ENCODE measurements around the gene ESYT2.
A peak's percentile ranks its signal among the peaks of the same experiment; 100 is the strongest.
"Not testable (repeated sequence)": the region's sequence is repeated elsewhere in the genome, so short reads cannot be mapped to it uniquely, and the experiment has no call there.

ESYT2 gene, protein sequence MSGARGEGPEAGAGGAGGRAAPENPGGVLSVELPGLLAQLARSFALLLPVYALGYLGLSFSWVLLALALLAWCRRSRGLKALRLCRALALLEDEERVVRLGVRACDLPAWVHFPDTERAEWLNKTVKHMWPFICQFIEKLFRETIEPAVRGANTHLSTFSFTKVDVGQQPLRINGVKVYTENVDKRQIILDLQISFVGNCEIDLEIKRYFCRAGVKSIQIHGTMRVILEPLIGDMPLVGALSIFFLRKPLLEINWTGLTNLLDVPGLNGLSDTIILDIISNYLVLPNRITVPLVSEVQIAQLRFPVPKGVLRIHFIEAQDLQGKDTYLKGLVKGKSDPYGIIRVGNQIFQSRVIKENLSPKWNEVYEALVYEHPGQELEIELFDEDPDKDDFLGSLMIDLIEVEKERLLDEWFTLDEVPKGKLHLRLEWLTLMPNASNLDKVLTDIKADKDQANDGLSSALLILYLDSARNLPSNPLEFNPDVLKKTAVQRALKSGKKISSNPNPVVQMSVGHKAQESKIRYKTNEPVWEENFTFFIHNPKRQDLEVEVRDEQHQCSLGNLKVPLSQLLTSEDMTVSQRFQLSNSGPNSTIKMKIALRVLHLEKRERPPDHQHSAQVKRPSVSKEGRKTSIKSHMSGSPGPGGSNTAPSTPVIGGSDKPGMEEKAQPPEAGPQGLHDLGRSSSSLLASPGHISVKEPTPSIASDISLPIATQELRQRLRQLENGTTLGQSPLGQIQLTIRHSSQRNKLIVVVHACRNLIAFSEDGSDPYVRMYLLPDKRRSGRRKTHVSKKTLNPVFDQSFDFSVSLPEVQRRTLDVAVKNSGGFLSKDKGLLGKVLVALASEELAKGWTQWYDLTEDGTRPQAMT

DNA sequence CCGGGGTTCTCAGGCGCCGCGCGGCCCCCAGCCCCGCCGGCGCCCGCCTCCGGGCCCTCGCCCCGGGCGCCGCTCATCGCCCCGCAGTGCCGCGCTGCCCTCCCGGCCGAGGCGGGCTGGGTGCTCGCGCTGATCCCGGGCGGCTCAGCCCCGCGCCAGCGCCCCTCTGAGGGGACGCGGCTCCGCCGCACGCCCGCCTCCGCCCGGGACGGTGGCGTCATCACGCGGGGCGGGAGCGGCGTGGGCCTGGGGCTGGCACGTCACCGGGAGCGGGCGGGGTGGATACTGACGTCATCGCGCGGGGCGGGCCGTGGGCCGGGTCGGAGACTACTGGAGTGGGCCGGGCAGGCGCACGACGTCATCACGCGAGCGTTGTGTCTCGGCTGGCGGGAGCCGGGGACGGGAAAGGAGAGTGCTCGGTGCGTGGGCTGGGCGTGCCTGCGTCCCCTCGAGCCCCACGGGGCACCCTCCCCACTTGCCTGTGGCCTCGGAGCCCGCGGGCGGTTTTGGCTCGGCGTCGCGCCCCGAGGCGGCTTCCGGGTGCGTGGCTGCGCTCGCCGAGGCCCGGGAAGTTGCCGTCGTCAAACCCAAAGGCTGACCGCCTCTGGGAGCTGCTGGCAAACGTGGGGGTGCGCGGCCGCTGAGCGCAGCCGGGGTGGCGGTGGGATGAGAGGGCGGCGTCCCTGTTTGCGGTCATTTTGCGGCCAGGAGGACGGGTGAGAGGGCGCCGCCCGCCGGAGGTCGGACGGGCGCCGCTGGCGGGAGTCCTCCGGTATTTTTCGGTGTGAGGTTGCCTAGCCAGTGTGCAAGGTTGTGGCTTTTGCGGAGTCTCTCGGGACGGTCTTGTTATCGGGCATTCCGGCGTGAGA is at the start of gene ESYT2:
ESYT2 (minus strand) TSS at position 168 of the 869 bp plus-strand sequence; CDS start at position 77, 91 bp downstream.
- peak; percentile 99 for DNase-seq

DNA sequence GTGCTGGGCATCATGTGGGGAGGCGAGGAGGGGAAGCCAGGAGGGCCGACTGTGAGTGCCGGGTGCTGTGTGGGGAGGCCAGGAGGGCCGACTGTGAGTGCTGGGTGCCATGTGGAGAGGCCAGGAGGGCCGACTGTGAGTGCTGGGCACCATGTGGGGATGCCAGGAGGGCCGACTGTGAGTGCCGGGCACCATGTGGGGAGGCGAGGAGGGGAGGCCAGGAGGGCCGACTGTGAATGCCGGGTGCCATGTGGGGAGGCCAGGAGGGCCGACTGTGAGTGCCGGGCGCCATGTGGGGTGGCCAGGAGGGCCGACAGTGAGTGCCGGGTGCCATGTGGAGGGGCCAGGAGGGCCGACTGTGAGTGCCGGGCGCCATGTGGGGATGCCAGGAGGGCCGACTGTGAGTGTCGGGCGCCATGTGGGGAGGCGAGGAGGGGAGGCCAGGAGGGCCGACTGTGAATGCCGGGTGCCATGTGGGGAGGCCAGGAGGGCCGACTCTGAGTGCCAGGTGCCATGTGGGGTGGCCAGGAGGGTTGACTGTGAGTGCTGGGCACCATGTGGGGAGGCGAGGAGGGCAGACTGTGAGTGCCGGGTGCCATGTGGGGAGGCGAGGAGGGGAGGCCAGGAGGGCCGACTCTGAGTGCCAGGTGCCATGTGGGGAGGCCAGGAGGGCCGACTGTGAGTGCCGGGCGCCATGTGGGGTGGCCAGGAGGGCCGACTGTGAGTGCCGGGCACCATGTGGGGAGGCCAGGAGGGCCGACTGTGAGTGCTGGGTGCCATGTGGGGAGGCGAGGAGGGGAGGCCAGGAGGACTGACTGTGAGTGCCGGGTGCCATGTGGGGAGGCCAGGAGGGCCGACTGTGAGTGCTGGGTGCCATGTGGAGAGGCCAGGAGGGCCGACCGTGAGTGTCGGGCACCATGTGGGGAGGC is 49.1 kb upstream of the ESYT2 start:
- not testable (repeated sequence) for DNase-seq

DNA sequence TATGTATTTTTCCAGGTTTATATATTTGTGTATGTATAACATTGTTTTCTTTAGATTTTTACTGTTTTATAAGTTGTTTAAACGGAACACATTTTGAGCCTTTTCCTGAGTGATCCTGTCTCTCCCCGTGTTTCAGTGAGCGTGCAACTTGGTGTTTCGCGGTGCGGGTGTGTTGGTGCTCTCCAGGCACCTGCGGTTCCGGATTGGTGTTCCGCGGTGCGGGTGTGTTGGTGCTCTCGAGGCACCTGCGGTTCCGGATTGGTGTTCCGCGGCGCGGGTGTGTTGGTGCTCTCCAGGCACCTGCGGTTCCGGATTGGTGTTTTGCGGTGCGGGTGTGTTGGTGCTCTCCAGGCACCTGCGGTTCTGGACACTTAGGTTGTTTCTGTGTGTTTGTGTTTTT is 47.7 kb upstream of the ESYT2 start:
- DNase-seq, result no peak

DNA sequence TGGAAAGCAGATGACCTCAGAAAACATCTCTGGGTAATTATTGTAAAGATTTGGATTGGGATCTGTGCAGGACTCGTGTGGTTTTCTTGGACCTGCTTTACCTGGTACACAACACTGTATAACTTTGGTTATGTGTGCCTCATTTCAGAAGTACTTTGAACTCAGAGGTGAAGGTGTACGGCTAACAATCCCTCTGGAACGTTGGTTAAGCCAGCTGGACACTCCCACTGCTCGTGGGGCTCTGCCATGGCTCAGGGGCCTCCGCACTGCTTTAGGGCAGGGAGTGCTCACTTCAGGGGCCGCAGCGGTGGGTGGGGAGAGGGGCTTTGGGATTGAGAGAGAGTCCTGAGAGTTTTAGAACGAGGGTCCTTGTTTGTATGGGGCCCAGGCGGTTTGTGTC is 40.6 kb upstream of the ESYT2 start:
- DNase-seq, result no peak

DNA sequence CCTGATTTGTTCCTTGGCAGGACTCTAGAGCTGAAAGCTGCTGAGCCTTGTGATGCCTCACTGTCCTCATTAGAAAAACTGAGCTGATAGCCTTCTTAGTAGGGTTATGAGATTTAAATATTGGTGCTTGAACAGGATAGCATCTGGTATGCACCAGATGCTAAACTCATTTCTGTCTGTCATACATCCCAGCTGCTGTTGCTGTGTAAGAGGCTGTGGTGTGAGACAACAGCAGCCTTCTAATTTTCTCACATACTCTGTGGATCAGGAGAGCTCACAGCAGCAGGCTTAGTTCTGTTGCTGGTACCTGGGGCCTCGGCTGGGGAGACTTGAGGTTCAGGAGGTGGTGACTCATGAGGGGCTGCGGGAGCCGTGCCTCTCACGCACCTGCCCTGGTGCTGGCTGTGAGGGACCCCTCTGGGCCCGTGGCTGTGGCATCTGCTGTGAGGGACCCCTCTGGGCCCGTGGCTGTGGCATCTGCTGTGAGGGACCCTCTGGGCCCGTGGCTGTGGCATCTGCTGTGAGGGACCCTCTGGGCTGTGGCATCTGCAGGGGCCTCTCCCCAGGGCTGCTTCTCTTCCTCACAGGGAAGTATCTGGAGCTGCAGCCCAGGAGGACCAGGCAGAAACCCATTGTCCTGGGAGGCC is 39.6 kb upstream of the ESYT2 start:
- DNase-seq, result no peak

DNA sequence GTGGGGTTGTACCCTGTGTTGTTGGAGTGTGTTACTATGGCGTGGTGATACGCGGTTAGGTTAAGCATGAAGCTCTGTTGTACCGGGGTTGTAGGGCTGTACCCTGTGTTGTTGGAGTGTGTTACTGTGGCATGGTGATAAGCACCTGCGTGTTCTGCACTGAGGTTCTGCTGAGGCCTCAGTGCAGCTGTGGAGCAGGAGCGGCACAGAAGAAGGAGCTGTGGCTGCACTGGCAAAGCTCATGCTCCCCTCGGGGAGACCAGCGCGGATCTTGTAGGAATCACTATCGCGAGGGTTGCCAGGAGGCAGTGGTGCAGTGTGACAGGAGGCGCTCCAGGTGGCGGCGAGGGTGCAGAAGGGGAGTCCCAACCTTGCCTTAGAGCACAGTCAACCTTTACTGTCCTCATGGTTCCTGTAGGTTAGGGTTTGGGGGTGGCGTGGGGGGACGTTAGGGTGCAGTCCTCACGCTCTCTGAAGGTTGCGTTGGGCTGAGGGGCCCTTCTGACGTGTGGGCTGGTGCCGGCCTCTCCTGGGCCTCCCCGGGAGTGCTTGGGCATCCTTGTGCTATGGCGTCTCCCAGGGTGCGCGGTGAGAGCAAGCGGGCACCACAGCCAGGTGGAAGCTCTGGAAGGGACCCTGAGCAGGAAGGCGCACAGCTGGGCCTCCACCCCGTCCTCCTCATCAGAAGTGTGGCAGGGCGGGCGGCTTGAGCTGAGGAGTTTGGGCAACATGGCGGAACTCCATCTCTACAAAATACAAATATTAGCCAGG is 38.1 kb upstream of the ESYT2 start:
- DNase-seq, result no peak

DNA sequence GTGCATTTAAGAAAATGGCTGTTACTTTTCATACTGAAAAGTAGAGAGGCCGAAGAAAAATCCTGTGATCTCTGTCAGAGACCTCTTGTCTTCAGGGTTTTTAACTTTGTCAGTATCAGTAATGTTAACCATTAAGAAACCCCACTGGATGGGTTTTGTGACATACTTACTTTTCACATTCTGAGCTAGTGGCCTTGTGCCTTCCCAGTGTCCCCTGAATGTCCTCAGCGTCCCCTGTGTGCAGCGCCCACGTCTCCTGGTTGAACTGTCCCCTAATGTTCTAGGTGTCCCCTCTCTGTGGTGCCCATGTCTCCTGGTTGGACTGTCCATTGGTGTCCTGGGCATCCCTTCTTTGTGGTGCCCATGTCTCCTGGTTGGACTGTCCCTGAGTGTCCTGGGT is 36.7 kb upstream of the ESYT2 start:
- no peak for DNase-seq

DNA sequence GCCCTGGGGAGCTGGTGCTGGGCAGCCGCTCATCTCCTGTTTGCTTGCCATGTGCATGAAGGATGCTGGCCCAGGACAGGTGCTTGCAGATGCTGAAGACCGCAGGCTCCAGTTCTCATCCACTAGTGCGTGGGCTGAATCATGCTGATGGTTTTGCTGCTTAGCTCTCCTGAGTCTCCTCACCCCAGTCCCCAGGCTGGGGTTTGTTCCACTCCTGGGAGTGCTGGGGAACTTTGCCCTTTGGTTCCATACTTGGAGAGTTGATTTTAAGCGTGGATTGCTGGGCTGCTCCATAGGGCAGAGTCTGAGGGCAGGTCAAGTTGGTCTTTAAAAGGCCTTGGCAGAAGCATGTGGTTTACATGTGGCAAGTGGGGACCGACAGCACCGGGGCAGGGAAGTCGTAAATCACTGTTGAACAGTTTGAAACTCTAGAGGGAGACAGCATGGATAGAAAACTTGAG is 36.2 kb upstream of the ESYT2 start:
- DNase-seq, result no peak

DNA sequence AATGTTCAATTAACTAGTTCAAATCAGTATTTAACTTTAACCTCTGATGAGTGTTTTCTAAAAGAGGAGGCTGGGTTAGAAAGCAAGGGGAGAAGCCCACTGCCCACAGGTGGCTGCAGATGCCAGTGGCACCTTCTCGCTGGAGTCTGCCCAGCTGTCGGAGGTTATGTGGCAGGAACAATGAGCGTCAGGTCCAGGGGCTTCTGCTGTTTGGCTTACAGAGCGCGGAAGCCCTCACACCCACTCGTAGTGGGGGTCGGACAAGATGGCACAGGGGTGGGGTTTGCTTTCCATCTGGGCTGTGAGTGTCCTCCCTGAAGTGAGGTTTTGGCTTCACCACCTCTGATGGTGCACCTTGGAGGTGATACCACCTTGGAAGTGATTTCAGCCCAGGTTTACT is 35.5 kb upstream of the ESYT2 start:
- no peak for DNase-seq

DNA sequence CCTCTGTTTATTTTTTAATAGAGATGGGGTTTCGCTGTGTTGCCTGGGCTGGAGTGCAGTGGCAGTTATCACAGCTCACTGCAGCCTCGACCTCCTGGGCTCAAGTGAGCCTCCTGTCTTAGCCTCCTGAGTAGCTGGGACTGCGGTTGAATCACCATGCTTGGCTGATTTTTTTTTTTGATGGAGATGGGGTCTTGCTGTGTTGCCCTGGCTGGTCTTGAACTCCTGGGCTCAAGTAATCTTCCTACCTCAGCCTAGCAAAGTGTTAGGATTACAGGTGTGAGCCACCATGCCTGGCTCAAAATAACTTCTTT is 35.2 kb upstream of the ESYT2 start:
- DNase-seq, result no peak

DNA sequence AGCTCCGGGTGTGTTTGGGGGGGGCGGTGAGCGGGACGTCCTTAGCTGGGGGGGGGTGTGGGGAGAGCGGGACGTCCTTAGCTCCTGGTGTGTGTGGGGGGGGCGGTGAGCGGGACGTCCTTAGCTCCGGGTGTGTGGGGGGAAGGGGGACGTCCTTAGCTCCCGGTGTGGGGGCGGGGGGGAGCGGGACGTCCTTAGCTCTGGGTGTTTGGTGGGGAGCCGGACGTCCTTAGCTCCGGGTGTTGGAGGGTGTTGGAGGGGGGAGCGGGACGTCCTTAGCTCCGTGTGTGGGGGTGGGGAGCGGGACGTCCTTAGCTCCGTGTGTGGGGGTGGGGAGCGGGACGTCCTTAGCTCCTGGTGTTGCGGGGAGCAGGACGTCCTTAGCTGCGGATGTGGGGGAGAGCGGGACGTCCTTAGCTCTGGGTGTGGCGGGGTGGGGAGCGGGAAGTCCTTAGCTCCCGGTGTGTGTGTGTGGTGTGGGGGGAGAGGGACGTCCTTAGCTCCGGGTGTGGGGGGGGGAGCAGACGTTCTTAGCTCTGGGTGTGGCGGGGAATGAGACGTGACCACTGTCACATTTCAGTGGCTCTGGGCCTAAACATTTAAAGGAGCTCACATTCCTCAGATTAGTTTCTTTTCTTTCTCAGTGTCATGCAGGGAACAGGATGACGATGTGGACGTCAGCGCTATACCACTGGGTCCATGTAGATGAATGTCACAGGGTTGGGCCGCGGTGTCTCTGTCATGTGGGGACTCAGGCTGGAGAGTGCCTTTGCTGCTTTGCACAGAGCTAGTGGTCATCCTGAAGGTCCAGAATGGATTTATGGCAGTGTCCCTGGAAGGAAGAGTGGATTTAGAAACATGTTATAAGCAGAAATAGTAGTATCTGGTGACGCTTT is 34.5 kb upstream of the ESYT2 start:
- DNase-seq, result peak; percentile 91

DNA sequence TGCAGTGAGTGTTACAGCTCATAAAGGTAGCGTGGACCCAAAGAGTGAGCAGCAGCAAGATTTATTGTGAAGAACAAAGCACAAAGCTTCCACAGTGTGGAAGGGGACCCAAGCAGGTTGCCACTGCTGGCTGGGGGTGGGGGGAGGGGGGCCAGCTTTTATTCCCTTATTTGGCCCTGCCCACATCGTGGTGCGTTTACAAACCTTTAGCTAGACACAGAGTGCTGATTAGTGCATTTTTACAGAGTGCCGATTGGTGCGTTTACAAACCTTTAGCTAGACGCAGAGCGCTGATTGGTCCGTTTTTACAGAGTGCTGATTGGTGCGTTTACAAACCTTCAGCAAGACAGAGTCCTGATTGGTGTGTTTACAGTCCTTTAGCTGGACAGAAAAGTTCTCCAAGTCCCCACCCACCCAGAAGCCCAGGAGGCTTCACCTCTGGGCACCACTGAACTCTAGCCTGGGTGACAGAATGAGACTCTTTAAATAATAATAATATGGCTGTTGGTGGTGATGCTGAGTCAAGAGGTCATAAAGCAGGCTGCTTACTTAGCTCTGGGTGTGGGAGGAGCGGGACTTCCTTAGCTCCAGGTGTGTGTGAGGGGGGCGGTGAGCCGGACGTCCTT is 33.8 kb upstream of the ESYT2 start:
- peak; percentile 27 for DNase-seq

DNA sequence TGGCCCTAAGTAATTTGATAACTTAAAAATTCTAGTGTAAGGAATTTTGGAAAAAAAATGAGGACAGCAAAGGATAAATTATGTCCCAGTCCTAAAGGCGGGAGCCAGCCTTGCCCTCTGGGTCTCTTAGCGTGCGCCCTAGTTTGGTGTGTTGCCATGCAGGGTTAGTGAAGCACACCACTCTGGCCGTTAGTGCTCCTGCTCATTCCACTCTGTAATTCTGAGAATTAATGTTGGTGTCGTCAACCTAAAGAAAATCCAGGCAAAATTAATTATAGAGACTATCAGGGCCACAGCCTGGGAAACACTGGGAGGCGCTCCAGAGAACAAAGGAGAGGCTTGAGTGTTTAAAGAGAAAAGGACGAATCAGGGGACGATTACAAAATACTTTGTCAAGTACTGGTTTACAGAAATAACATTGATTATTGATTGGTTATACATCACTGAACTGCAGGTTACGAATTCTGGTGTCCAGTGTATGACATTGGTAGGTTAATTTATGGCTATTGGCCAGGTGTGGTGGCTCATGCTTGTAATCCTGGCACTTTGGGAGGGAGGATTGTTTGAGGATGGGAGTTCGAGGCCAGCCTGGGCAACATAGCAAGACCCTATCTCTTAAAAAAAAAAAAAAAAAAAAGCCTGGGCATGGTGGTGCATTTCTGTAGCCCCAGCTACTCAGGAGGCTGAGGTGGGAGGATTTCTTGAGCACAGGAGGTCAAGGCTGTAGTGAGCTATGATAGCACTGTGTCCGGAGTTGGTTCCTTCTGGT is 32.8 kb upstream of the ESYT2 start:
- no peak for DNase-seq

DNA sequence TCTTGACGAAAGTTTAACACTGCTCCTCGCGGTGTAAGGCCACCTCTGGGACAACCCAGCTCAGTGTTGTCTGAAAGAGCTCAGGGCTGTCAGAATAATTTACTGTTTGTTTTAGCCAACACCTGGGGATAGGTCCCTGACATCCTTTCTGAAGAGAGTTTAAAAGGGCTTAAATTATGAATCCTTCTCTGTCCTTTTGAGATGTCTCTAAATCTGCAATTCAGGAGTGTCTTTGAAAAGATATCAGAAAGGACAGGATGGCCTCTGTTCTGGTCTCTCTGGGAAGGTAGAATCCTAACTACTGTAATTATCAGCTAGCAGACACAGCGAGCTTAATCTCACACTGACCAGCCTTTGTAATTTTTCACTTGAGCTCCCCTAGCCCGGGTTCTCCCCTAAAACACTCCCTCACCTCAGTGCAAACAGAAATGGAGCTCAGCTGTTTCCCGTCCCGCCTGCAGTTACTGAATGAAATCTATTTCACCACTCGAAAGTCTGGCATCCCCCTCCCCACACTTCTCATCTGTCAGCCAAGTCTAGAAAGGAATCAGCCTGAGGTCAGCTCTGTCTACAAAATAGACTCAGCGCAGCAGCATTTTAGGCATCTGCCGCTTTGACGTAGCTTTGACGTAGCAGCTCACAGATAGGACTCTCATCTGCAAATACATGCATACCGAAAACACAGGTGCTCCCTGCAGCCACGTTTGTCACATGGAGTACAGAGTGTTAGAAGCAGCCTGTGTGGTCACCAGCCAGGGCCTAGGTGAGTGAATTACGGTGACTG is 31.9 kb upstream of the ESYT2 start:
- no peak for DNase-seq

DNA sequence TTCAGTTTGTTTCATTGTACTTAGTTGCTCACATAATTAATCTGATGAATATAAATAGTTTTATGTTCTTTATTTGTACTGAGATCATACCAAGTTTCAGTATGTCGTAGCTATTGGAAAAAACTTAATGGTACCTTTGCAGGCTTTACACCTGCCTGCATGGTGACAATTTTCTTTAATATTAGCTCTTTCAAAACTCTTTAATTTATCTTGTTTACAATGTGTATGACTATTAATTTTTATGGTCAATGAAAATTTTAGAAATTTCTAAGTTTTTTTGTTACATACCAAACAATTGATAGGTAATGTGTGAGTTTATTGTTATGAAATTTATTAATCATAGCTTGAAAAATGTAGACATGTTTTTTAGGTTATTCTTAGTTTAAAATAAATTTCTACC is 31.1 kb upstream of the ESYT2 start:
- DNase-seq, result no peak

DNA sequence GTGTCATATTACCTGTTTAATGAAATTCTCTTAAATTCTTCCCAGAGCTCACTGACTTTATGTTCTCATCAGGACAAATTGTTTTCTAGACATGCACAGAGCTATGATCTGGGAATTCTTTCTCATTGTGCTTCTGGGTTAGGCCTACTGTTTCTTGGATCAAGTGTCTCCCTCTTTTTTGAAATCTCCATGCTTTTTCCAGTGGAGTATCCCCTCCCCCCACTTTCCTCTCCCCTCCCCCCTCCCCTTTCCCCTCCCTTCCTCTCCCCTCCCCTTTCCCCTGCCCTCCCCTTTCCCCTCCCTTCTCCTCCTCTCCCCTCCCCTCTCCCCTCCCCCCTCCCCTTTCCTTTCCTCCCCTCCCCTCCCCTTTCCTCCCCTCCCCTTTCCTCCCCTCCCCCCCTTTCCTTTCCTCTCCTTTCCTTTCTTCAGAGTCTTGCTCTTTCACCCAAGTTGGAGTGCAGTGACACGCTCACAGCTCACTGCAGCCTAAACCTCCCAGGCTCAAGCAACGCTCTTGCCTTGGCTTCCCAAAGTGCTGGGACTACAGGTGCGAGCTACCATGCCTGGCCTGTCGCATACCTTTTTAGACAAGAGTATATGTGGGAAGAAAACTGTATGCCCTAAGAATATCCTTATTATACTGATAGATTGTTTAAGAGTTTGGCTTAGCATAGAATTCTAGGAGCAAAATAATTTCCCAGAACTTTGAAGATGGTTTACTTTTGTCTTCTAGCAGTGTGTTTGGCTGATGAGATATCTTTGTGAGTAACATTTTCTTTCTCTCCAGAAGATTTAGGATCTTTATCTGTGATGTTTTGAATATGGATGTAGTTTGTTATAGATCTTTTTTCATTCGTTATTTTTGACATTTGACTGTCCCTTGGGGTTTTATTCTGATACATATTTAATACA is 29.5 kb upstream of the ESYT2 start:
- DNase-seq, result no peak

All from suppressor macrophage treated with lipopolysaccharide for 4 hours (primary cell).